CD4-positive, alpha-beta T cell treated with Interleukin-15 for 1 hour (primary cell): ENCODE results near the gene YOD1.

Experiments used
- DNase-seq: peaks from one replicate; pipeline ENCODE4 v3.0.0-alpha.2; 2020

Gene YOD1

DNA sequence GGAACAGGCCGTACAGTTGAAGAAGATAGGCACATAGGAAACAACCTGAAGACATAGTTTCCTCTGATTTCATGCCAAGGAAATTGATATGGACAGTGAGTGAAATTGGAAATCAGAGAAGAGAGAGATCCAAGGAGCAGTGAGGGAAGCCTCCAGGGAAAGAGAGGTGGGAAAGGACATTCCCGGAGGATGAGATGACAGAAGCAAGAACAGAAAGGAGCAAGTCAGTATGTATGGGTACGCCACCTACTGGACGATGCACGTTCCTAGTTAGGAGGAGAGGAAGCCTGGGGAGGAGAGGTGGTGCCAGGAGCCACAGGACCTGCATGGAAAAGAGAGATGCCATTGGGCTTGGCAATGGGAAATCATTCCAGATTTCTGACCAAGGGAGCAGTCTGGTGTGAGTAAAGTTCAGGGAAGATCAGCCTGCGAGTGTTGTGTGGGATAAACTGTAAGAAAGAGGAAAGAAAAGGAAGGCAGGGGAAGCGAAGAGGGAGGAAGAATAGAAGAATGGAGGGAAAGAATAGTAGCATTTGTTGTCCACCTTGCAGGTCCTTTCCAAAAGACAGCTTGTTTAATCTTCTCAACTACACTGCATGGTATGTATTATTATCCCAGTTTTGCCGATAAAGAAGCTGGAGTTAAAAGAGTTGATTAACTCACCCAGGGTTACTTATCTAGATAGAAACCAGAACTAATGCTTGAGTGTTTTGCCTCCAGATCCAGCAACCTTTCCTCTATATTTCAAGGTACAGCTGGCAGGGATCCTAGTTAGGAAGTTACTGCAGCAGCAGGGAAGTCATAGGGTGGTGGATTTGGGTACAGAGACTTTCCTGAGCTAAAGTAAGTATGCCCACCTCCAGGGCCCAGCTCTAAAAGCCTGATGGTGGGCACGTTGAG is 45.8 kb downstream of the YOD1 start:
- no peak for DNase-seq

DNA sequence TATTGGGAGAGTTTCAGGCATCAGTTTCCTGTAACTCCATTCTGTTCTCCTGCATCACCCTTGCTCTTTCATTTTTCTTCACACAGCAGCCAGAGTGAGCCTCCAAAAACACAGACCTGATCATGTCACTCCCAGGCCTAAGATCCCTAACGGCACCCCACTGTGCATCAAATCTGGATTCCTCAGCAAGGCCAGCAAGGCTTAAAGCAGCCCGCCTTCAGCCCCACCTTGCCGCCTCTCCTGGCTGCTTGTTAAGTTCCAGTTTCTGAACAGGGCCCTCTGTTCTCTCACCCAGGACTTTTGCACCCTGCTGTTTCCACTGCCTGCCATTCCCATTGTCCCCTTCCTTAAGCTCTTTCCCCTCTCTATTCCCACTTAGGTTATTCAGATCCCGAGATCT is 47.8 kb downstream of the YOD1 start:
- DNase-seq: no peak

DNA sequence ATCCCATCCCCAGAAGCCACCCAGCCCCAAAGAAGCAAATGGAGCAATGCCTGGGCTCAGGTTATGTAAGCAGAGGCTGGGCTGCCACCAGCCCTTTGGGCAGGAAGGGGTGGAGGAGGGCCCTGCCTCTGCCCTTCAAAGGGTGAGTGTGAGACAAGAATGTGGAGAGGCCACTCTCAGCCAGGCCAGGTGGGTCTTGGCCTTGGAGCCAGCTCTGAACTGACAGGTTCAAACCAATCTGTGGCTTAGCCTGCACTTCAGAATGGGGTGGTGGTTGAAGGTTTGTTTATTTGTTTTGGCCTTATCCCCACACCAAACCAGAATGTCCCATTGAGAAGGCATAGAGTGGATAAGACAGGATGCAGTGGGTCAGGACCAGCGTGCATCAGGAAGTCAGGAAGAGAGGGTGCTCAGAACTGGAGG is 48.3 kb downstream of the YOD1 start:
- DNase-seq: no peak

DNA sequence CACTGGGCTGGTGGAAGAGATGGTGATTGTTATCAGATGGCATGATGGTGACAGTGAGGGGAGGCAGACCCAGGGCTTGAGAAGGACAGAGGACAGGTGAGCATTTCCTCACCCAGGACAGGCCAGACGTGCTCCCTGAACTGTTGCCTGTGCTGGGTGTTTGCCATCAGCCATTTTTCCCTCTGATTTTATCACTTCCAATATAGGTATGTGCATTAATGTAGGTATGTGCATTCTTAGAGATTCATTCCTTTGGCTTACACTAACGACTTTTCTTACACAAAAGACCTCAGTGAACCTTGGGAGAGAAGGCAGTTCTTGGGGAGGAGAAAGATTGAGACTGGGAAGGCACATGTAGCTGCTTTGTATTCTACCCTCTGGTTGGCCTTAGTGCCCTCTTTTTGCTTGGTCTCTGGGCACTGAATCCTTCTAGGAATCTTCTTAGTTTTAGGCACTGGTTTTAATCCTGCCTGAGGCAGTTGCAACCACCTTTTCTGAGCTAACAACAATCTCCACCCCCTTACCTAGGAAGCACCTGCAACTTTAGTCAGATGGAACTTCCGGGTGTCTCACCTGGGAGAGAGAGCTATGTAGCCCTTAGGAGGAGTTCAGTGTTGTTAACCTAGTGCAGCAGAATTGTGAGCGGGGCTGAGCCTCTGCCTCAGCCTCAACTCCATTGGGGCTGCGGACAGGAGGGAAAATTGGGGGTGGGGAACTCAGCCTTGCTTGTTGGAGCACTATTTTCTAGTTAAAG is 49.3 kb downstream of the YOD1 start:
- no peak for DNase-seq

DNA sequence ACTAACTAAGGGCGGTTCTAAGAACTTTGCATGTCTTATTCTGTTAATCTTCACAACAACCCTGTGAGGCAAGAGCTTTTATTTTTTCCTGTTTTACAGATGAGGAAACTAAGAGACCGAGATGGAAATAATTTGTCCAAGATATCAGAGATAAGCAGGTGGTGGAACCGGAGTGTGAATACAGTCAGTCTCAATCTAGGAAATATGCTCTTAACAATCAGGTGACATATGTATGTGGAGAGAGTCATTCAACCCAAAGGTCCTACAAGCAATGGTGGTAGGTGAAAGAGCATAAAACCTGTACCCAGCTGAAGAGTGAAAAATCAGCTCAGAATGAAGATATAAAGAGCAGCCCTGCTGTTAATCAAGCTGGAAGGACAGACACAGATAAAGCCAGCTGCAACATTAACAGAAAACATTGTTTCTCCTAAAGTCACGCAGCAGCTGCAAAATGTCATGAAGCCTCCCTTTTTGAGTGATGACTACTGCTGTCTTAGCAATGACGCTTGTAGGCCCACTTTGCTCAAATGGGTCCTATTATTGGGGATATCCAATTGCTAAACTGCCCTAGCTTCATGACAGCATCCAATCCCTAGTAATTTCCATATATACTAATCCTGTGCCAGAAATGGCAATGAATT is 50.2 kb downstream of the YOD1 start:
- no peak for DNase-seq

DNA sequence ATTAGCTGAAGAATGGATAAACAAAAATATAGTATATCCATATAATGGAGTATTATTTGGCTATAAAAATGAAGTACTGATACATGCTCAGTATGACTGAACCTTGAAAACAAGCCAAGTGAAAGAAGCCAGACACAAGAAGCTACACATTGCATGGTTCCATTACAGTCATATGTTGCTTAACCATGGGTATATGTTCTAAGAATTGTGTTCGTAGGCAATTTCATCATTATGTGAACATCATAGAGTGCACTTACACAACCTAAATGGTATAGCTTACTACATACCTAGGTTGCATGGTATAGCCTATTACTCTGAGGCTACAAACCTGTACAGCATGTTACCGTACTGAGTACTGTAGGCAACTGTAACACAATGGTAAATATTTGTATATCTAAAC is 52.2 kb downstream of the YOD1 start:
- DNase-seq: no peak
